A673 (cell line): ENCODE data around the gene FAM8A1. TPM values are rescaled to one million over a fixed set of nuclear protein-coding genes. Genes with fewer than 3 reads are reported as not detected.
A peak's percentile ranks its signal among the peaks of the same experiment; 100 is the strongest.

ENCODE experiments used
- BruUV-seq: library from RNA; stranded (reverse); fragments of 400-500 nt; replicated peaks from 2 replicates; lab custom pipeline; 2021; lab: Mats Ljungman, UMichigan
- CTCF ChIA-PET: fragments of 300-600 bp; sonication (Branson Sonifier 250); formaldehyde crosslinking; loops from one replicate; lab custom pipeline; 2022; ENCODE audit warnings: antibody characterized with exemption; lab: Charles Lee
- POLR2A ChIA-PET: fragments of 300-600 bp; sonication (Branson Sonifier 250); formaldehyde crosslinking; loops from one replicate; lab custom pipeline; 2022; ENCODE audit warnings: antibody characterized with exemption; ENCODE audit not compliant: low non-redundant PET; lab: Charles Lee
- DNase-seq: peaks from one replicate; pipeline ENCODE4 v3.0.0-alpha.2; 2015; ENCODE audit warnings: low spot score
- H3K27ac ChIP-seq: fragments of 200-600 bp; sonication (generic); 2 replicates; pipeline ENCODE4 v1.5.1; 2016; ENCODE audit warnings: mixed run types, low read depth, mild to moderate bottlenecking, mixed read lengths, antibody characterized with exemption, low read length; ENCODE audit not compliant: poor library complexity, severe bottlenecking
- H3K27me3 ChIP-seq: fragments of 200-600 bp; sonication (generic); replicated peaks from 2 replicates; pipeline ENCODE4 v1.6.1; 2017; ENCODE audit warnings: mixed run types, low read depth, mild to moderate bottlenecking, mixed read lengths, antibody characterized with exemption, low read length; ENCODE audit not compliant: insufficient read depth, poor library complexity
- H3K36me3 ChIP-seq: fragments of 200-600 bp; sonication (generic); 2 replicates; pipeline ENCODE4 v1.6.1; 2016; ENCODE audit warnings: mixed run types, mild to moderate bottlenecking, mixed read lengths, antibody characterized with exemption, low read length; ENCODE audit not compliant: insufficient read depth, poor library complexity, severe bottlenecking
- H3K4me1 ChIP-seq: fragments of 200-600 bp; sonication (generic); 2 replicates; pipeline ENCODE4 v1.6.1; 2017; ENCODE audit warnings: mixed run types, mild to moderate bottlenecking, mixed read lengths, antibody characterized with exemption, low read length; ENCODE audit not compliant: insufficient read depth, poor library complexity, severe bottlenecking
- H3K4me3 ChIP-seq: fragments of 200-600 bp; sonication (generic); 2 replicates; pipeline ENCODE4 v1.5.1; 2016; ENCODE audit warnings: low read depth, mixed run types, mild to moderate bottlenecking, mixed read lengths, low read length; ENCODE audit not compliant: poor library complexity, severe bottlenecking
- H3K9me3 ChIP-seq: fragments of 200-600 bp; sonication (generic); 2 replicates; pipeline ENCODE4 v1.6.1; 2016; ENCODE audit warnings: mixed run types, low read depth, mild to moderate bottlenecking, mixed read lengths, antibody characterized with exemption, low read length; ENCODE audit not compliant: poor library complexity, severe bottlenecking
- EZH2 ChIP-seq: fragments of 200-600 bp; sonication (generic); IDR thresholded peaks from 2 replicates; pipeline ENCODE4 v1.6.1; 2017; ENCODE audit warnings: borderline replicate concordance, low read depth, mild to moderate bottlenecking, mixed read lengths, antibody characterized with exemption, low read length; ENCODE audit not compliant: poor library complexity, severe bottlenecking
- intact Hi-C: fragments of 100-400 bp; cut with micrococcal nuclease; formaldehyde crosslinking; loops from one replicate; pipeline ENCODE4 v1.10.0; 2022; ENCODE audit not compliant: unreplicated experiment
- total RNA-seq: library from RNA; stranded (reverse); gene quantifications from 2 replicates; pipeline ENCODE4 v1.2.3, GENCODE V29; 2021
- TF ChIP-seq, protein P1 (sequence below): fragments of 300-800, 200-600 bp; sonication (generic); conservative IDR thresholded peaks from 2 replicates; pipeline ENCODE4 v1.5.1; 2017; ENCODE audit warnings: low read depth, mild to moderate bottlenecking, antibody characterized with exemption, low read length, moderate library complexity, mixed read lengths

Gene FAM8A1
- total RNA-seq, 1 experiment from 2014 or later: 15.7 TPM

GRCh38 chr6:17632934-17633333 lies 32.8 kb downstream of the FAM8A1 start:
- intact Hi-C loops: no loop called here

DNA sequence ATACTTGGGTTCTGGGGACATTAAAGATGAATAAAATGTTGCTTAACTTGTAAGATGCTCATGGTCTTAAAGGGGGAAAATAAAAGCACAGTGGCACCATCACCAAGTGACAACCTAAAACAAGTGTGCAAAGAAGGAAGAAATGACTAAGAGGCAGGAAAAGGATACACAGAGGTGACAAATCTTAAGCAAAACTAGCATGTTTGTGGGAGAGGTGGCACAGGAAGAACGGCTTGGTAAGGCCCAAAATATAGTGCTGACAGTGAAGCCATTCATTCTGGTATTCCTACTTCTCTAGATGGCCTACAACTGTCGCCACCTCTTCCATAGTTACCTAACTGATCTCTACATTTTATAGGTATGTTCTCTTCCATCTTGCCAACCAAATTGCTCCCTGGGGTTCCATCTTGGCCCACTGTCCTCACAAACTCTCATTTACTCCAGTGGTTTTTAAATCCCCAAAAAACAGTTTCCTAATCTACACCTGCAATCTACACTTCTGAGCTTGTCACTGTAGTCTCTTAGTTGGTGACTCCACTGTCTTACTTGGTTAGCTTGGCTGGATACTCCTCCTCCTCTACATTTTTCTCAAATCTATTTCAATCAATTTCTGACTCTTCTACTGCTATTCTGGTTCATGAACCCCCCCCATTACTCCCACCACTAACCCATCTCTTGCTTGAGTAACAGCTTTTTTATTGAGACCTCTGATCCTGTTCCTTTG lies 33.5 kb downstream of the FAM8A1 start:
- intact Hi-C loops: no loop called here
- H3K36me3 ChIP-seq: peaks cover 80% of the 10 kb centered on the region
- TF ChIP-seq, protein P1, sequence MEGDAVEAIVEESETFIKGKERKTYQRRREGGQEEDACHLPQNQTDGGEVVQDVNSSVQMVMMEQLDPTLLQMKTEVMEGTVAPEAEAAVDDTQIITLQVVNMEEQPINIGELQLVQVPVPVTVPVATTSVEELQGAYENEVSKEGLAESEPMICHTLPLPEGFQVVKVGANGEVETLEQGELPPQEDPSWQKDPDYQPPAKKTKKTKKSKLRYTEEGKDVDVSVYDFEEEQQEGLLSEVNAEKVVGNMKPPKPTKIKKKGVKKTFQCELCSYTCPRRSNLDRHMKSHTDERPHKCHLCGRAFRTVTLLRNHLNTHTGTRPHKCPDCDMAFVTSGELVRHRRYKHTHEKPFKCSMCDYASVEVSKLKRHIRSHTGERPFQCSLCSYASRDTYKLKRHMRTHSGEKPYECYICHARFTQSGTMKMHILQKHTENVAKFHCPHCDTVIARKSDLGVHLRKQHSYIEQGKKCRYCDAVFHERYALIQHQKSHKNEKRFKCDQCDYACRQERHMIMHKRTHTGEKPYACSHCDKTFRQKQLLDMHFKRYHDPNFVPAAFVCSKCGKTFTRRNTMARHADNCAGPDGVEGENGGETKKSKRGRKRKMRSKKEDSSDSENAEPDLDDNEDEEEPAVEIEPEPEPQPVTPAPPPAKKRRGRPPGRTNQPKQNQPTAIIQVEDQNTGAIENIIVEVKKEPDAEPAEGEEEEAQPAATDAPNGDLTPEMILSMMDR: no peak
- TF ChIP-seq EZH2: no peak
- H3K27ac ChIP-seq: peak overlapping the region; percentile 4
- no peak overlapping the region for H3K4me3 ChIP-seq
- H3K9me3 ChIP-seq: no peaks in the 10 kb centered on the region
- H3K27me3 ChIP-seq: no peaks in the 10 kb centered on the region
- POLR2A ChIA-PET: no interaction called here
- no peaks in the 10 kb centered on the region for H3K4me1 ChIP-seq
- CTCF ChIA-PET: no interaction called here
- no peak for DNase-seq
- BruUV-seq: no TSS peak

More at GRCh38 chr6:17632934-17633333, 32.8 kb downstream of the FAM8A1 start:
- no peaks in the 10 kb centered on the region for H3K9me3 ChIP-seq
- H3K36me3 ChIP-seq: peaks cover 80% of the 10 kb centered on the region
- no peak for TF ChIP-seq EZH2
- TF ChIP-seq, protein P1: no peak
- no peaks in the 10 kb centered on the region for H3K27me3 ChIP-seq
- no TSS peak for BruUV-seq
- H3K4me1 ChIP-seq: peaks cover 3% of the 10 kb centered on the region
- DNase-seq: no peak
- ChIA-PET POLR2A (no interaction called here), CTCF (no interaction called here)
- no peak overlapping the region for H3K4me3 ChIP-seq
- no peak overlapping the region for H3K27ac ChIP-seq

DNA sequence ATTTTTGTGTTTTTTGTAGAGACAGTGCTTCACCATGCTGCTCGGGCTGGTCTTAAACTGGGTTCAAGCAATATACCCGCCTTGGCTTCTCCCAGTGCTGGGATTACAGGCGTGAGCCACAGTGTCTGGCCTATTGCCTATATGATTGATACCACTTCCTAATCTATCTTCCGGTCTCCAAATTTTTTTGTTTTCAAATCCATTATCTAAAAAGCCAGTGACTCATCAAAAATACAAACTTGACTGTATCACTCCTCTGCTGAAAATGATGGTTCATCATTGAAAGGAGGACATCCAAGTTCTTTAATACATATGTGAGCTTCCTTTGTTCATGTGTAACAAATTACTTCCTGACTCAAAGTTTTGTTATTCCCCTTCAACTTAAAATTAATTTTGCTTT lies 35.5 kb downstream of the FAM8A1 start:
- Histone ChIP-seq H3K36me3 (peaks cover 76% of the 10 kb centered on the region), H3K4me1 (no peaks in the 10 kb centered on the region), H3K4me3 (no peak overlapping the region), H3K27me3 (no peaks in the 10 kb centered on the region), H3K9me3 (no peaks in the 10 kb centered on the region), H3K27ac (peak overlapping the region; percentile 29)
- no peak for TF ChIP-seq EZH2
- TF ChIP-seq, protein P1: no peak
- peak; percentile 54 for DNase-seq
- CTCF ChIA-PET: no interaction called here
- POLR2A ChIA-PET: no interaction called here
- BruUV-seq: no TSS peak
- intact Hi-C loops: no loop called here
